HepG2 (cell line): ENCODE data around the gene ADGRG6. TPM values are rescaled to one million over a fixed set of nuclear protein-coding genes. Genes with fewer than 3 reads are reported as not detected.

Source experiments
- ATAC-seq: fragments of 200-7000 bp; cut with Tn5 transposase; 3 replicates; pipeline ENCODE4 v1.9.1; 2020; ENCODE audit warnings: mild to moderate bottlenecking, moderate library complexity
- BruUV-seq: library from RNA; stranded (reverse); fragments of 400-500 nt; replicated peaks from 2 replicates; lab custom pipeline; 2021; lab: Mats Ljungman, UMichigan
- CTCF ChIA-PET: fragments of 300-600 bp; formaldehyde crosslinking; extraction: SDS; loops from one replicate; lab custom pipeline; 2021; ENCODE audit warnings: low total read pairs, inconsistent platforms, low intra/inter-chr PET ratio; lab: Yijun Ruan, JAX
- POLR2A ChIA-PET: fragments of 350-600 bp; sonication (Branson Sonifier 250); formaldehyde crosslinking; loops from one replicate; lab custom pipeline; 2020; ENCODE audit warnings: antibody characterized with exemption, inconsistent platforms; lab: Yijun Ruan, JAX
- DNase-seq: peaks from one replicate; pipeline ENCODE4 v3.0.0-alpha.2; 2015; ENCODE audit warnings: low spot score
- FAIRE-seq: peaks from 3 replicates; lab custom pipeline; 2011; peaks lifted over from hg19 to GRCh38; lab: Jason Lieb, UNC
- H2AFZ ChIP-seq: one replicate; pipeline ENCODE4 v1.6.1; 2011; ENCODE audit warnings: low read length, inconsistent platforms
- H3K27ac ChIP-seq: fragments of 300-600 bp; 3 replicates; pipeline ENCODE4 v1.8.0; 2011; ENCODE audit warnings: mixed run types, mild to moderate bottlenecking, mixed read lengths, low read length, inconsistent platforms; ENCODE audit not compliant: insufficient read depth; ENCODE audit errors: extremely low read length
- H3K27me3 ChIP-seq, 2 experiments: fragments of 200-600 bp in 1 of 2; 2 replicates in 1 of 2; 3 replicates in 1 of 2; pipeline versions ENCODE4 v1.6.0 to v1.8.0; 2011; ENCODE audit warnings: low read length in 2 of 2, mild to moderate bottlenecking in 2 of 2, moderate library complexity in 2 of 2, inconsistent platforms in 1 of 2; ENCODE audit not compliant: insufficient read depth in 2 of 2, control insufficient read depth in 1 of 2
- H3K36me3 ChIP-seq, 2 experiments: fragments of 200-600 bp in 1 of 2; replicated peaks in 1 of 2; 2 replicates in 1 of 2; 3 replicates in 1 of 2; pipeline versions ENCODE4 v1.5.1 to v1.8.0; 2011; ENCODE audit warnings: low read length in 2 of 2, inconsistent platforms in 1 of 2; ENCODE audit not compliant: insufficient read depth in 2 of 2, control insufficient read depth in 1 of 2
- H3K4me1 ChIP-seq: 2 replicates; pipeline ENCODE4 v1.5.1; 2012; ENCODE audit warnings: low read length, inconsistent platforms; ENCODE audit not compliant: insufficient read depth
- H3K4me2 ChIP-seq: 2 replicates; pipeline ENCODE4 v1.6.0; 2011; ENCODE audit warnings: low read depth, low read length, inconsistent platforms
- H3K4me3 ChIP-seq, 3 experiments: fragments of 200-600 bp in 1 of 3; sonication (generic), shearing (Covaris generic) in 1 of 3; replicated peaks in 1 of 3; 2 replicates each; pipeline ENCODE4 v1.5.1; 2011 to 2016; ENCODE audit warnings: low read length in 3 of 3, inconsistent platforms in 2 of 3, low read depth in 2 of 3, mild to moderate bottlenecking in 2 of 3, control low read depth in 1 of 3, mixed read lengths in 1 of 3; ENCODE audit not compliant: insufficient read depth in 1 of 3
- H3K79me2 ChIP-seq: one replicate; pipeline ENCODE4 v1.6.1; 2011; ENCODE audit warnings: low read length, inconsistent platforms; ENCODE audit not compliant: insufficient read depth
- H3K9ac ChIP-seq: 2 replicates; pipeline ENCODE4 v1.6.0; 2011; ENCODE audit warnings: mild to moderate bottlenecking, low read depth, low read length, inconsistent platforms; ENCODE audit not compliant: insufficient read depth
- H3K9me3 ChIP-seq: 2 replicates; pipeline ENCODE4 v1.5.1; 2012; ENCODE audit warnings: mild to moderate bottlenecking, low read length
- H4K20me1 ChIP-seq: 2 replicates; pipeline ENCODE4 v1.6.0; 2011; ENCODE audit warnings: inconsistent platforms, mild to moderate bottlenecking, low read length, moderate library complexity; ENCODE audit not compliant: insufficient read depth
- GZF1 ChIP-seq: sonication (generic); formaldehyde crosslinking; IDR thresholded peaks from 2 replicates; pipeline ENCODE4 v1.5.1; 2020; ENCODE audit warnings: mild to moderate bottlenecking, missing genetic modification reagents
- RBM22 ChIP-seq: fragments of 200-400 bp; formaldehyde crosslinking; optimal IDR thresholded peaks from 2 replicates; pipeline ENCODE3; 2017; ENCODE audit warnings: mild to moderate bottlenecking, low read length, moderate library complexity
- WGBS: methylation state at CpG from one replicate; pipeline ENCODE4 v1.1.6; 2017; ENCODE audit warnings: low lambda C conversion rate; 5-methylcytosine and 5-hydroxymethylcytosine counted together
- in situ Hi-C: cut with HindIII; loops from 2 replicates; pipeline ENCODE4 v1.10.0; 2017; ENCODE audit warnings: low pct_unique_long_range_greater_than_20kb; ENCODE audit not compliant: extremely low pct_ligation_motif_present
- intact Hi-C: fragments of 100-400 bp; cut with micrococcal nuclease; formaldehyde crosslinking; loops from one replicate; pipeline ENCODE4 v1.10.0; 2022; ENCODE audit not compliant: unreplicated experiment
- polyA plus RNA-seq, 8 experiments: library from polyadenylated mRNA; depleted of rRNA in 3 of 8; stranded (reverse) in 7 of 8; unstranded in 1 of 8; fragments of >200 nt; fragmentation: Illumina TruSeq in 4 of 8; extraction: Trizol in 4 of 8; gene quantifications; 2 replicates each; pipeline versions ENCODE4 v1.2.1 to v1.2.3, GENCODE V29; 2011 to 2016; ENCODE audit warnings: low read depth in 4 of 8, missing spikeins in 1 of 8, mixed read lengths in 1 of 8; ENCODE audit not compliant: insufficient read depth in 1 of 8
- total RNA-seq, 5 experiments: library from RNA; depleted of rRNA; stranded (reverse); fragments of >200 nt; fragmentation: Illumina TruSeq; extraction: Trizol; gene quantifications; 2 replicates each; pipeline ENCODE4 v1.2.3, GENCODE V29; 2016; ENCODE audit warnings: low read depth in 1 of 5
- TF ChIP-seq, protein P1 (sequence below): sonication (generic); formaldehyde crosslinking; IDR thresholded peaks from 2 replicates; pipeline ENCODE4 v1.4.0; 2020; ENCODE audit warnings: missing genetic modification reagents

ADGRG6 gene
- total and polyA plus RNA-seq, 2 of the 13 experiments (the other 11 are each of a cell fraction or from before 2014, with no cell fraction given), result 129 to 249 TPM

DNA sequence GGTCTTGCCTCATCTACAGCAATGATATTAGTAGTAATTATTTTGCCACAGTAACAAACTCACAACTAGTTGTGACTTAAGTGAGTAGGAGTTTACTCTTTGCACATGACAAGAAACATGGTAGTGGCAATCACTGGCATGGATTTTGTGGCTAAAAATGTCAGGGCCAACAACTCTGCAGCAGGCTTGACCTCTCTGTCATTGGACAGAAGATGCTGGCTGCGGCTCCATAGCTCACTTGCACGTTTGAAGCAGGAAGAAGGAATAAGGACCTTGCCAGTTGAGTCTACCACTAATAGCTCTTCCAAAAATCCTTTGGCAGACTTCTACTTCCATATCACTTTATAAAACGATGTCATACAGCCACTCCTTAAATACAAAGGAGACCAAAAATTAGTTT is 117.3 kb downstream of the ADGRG6 start:
- POLR2A ChIA-PET, result no interaction called here
- CTCF ChIA-PET, result no interaction called here
- Histone ChIP-seq H3K9me3 (no peaks in the 10 kb centered on the region), H3K4me1 (no peaks in the 10 kb centered on the region), H2AFZ (no peak overlapping the region), H3K27ac (no peak overlapping the region), H3K9ac (no peak overlapping the region), H3K79me2 (no peaks in the 10 kb centered on the region), H3K4me3 (no peak overlapping the region), H4K20me1 (no peaks in the 10 kb centered on the region), H3K36me3 (peaks cover 40 to 70% of the 10 kb centered on the region in 2 experiments), H3K27me3 (no peaks in the 10 kb centered on the region), H3K4me2 (no peak overlapping the region)
- TF ChIP-seq, protein P1, sequence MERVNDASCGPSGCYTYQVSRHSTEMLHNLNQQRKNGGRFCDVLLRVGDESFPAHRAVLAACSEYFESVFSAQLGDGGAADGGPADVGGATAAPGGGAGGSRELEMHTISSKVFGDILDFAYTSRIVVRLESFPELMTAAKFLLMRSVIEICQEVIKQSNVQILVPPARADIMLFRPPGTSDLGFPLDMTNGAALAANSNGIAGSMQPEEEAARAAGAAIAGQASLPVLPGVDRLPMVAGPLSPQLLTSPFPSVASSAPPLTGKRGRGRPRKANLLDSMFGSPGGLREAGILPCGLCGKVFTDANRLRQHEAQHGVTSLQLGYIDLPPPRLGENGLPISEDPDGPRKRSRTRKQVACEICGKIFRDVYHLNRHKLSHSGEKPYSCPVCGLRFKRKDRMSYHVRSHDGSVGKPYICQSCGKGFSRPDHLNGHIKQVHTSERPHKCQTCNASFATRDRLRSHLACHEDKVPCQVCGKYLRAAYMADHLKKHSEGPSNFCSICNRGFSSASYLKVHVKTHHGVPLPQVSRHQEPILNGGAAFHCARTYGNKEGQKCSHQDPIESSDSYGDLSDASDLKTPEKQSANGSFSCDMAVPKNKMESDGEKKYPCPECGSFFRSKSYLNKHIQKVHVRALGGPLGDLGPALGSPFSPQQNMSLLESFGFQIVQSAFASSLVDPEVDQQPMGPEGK (CRISPR knock-in tag), result no peak
- peak; percentile 89 for TF ChIP-seq RBM22
- intact Hi-C loops (no loop called here), in situ Hi-C loops (no loop called here)
- 94% methylated on average over 3 of the region's 3 CpGs for WGBS
- no peak for DNase-seq
- FAIRE-seq, result no peak
- BruUV-seq, result no TSS peak
- ATAC-seq, result no peak

DNA sequence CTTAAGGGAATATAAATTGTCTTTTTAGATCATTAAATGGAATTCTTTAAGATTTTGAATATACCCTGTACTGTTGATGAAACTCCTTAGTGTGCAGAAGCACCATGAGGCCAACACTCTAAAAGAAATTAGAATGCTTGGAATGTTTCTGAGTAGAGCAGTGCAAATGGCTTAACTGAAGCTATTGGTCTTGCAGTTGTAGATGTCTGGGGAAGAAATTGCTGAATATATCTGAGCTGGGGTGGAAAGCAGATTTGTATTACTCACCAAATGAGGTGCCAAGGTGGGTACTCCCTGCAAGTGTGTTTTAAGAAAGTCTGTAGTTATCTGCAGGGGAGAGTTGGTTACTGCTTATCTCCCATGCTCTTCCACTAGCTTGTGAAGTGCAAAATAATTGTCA is 119.0 kb downstream of the ADGRG6 start:
- BruUV-seq, result no TSS peak
- Histone ChIP-seq H3K27ac (no peak overlapping the region), H3K79me2 (no peaks in the 10 kb centered on the region), H3K9me3 (no peaks in the 10 kb centered on the region), H4K20me1 (no peaks in the 10 kb centered on the region), H3K4me2 (no peak overlapping the region), H3K27me3 (no peaks in the 10 kb centered on the region), H3K4me3 (no peak overlapping the region), H3K36me3 (peaks cover 39 to 68% of the 10 kb centered on the region in 2 experiments), H3K4me1 (no peaks in the 10 kb centered on the region), H2AFZ (no peak overlapping the region), H3K9ac (no peak overlapping the region)
- intact Hi-C loops (no loop called here), in situ Hi-C loops (no loop called here)
- POLR2A ChIA-PET, result no interaction called here
- DNase-seq (no peak), FAIRE-seq (peak; percentile 8), ATAC-seq (no peak)
- peak; percentile 63 for TF ChIP-seq RBM22
- TF ChIP-seq GZF1 (CRISPR knock-in tag), result no peak
- CTCF ChIA-PET, result no interaction called here
